Measurements from ENCODE around the gene FYN. TPM values are rescaled to one million over a fixed set of nuclear protein-coding genes. Genes with fewer than 3 reads are reported as not detected.

Gene FYN
- total and polyA plus RNA-seq, 2 of the 8 experiments (the other 6 are each of a cell fraction or from before 2014, with no cell fraction given): 46.8 to 97.2 TPM

GRCh38 chr6:111806561-111807497 lies 66.4 kb downstream of the FYN start:
- Histone ChIP-seq H3K27ac (ENCODE audit: low read depth, low read length) (no peak overlapping the region), H2BK15ac (ENCODE audit: low read length) (no peak overlapping the region), H3K4ac (replicated peaks; ENCODE audit: insufficient read length, low read depth, low read length) (no peak overlapping the region), H3K36me3 (ENCODE audit: control insufficient read depth in 2 of 4, insufficient read depth in 4 of 4, low read length in 3 of 4) (no peaks in the 10 kb centered on the region), H3K14ac (ENCODE audit: insufficient read length) (no peak overlapping the region), H3K4me2 (ENCODE audit: insufficient read depth in 1 of 2, low read depth in 2 of 2, low read length in 2 of 2) (no peak overlapping the region), H4K20me1 (replicated peaks in 1 of 2; ENCODE audit: control insufficient read depth in 1 of 2, insufficient read depth in 2 of 2, low read length in 2 of 2) (peaks cover 0 to 1% of the 10 kb centered on the region in 2 experiments), H3K23me2 (ENCODE audit: low read depth, low read length) (no peaks in the 10 kb centered on the region), H2BK20ac (ENCODE audit: low read length) (no peak overlapping the region), H4K91ac (replicated peaks; ENCODE audit: insufficient read length, low read length) (no peak overlapping the region), H4K5ac (ENCODE audit: insufficient read length, low read depth, low read length) (no peak overlapping the region), H3K56ac (replicated peaks; ENCODE audit: insufficient read length, low read depth, low read length) (no peak overlapping the region), H2BK12ac (ENCODE audit: low read depth, low read length) (no peak overlapping the region), H3K18ac (ENCODE audit: extremely low read depth, low read length) (no peak overlapping the region), H2AFZ (ENCODE audit: low read length) (no peak overlapping the region), H3K79me1 (ENCODE audit: low read depth, low read length) (no peaks in the 10 kb centered on the region; the same call in 1 of the 2 replicates), H3K79me2 (ENCODE audit: control insufficient read depth in 1 of 2, insufficient read depth in 2 of 2, low read length in 2 of 2) (0 out of 4 replicates have a peak, but pooled peaks cover 0 to 4% of the 10 kb centered on the region in 2 experiments), H4K8ac (ENCODE audit: extremely low read depth, insufficient read depth, low read length) (no peak overlapping the region), H3K4me3 (ENCODE audit: extremely low read depth in 1 of 4, insufficient read depth in 2 of 4, low read depth in 3 of 4, low read length in 4 of 4) (no peak overlapping the region), H3K9ac (replicated peaks in 1 of 4; ENCODE audit: extremely low read depth in 1 of 4, low read depth in 3 of 4, low read length in 3 of 4) (no peak overlapping the region; a peak in 1 of 7 replicates), H3K4me1 (replicated peaks in 1 of 4; ENCODE audit: control insufficient read depth in 3 of 4, insufficient read depth in 4 of 4, low read length in 3 of 4) (peaks cover 0 to 4% (median 1%) of the 10 kb centered on the region in 4 experiments; a peak in 2 of 7 replicates), H3K23ac (ENCODE audit: insufficient read length) (no peak overlapping the region), H2AK5ac (ENCODE audit: low read depth, low read length) (no peak overlapping the region), H2BK5ac (ENCODE audit: low read depth, low read length) (no peak overlapping the region), H2BK120ac (replicated peaks; ENCODE audit: low read depth, low read length) (no peak overlapping the region), H3K27me3 (replicated peaks in 1 of 4; ENCODE audit: control insufficient read depth in 3 of 4, extremely low read depth in 1 of 4, insufficient read depth in 3 of 4, low read length in 3 of 4) (no peaks in the 10 kb centered on the region), H3K9me3 (ENCODE audit: insufficient read depth in 2 of 2, low read depth in 1 of 2, low read length in 1 of 2) (no peaks in the 10 kb centered on the region)
- 91% methylated on average over 9 of the region's 9 CpGs; no CpG with 5 or more reads in 1 of the 2 experiments for WGBS, 2 experiments (ENCODE audit: extremely low coverage in 1 of 2, insufficient coverage in 1 of 2, insufficient read length in 1 of 2, insufficient replicate concordance in 2 of 2, low coverage in 1 of 2, low lambda C conversion rate in 2 of 2, missing lambda C conversion rate in 1 of 2)
- no peak for FAIRE-seq
- no peak for DNase-seq (ENCODE audit: low read depth in 1 of 2, low spot score in 2 of 2)
- POLR2A ChIA-PET (ENCODE audit: partially characterized antibody): interaction anchor here (1.1 to 1.3 kb wide), 2 partner anchors 28 to 67 kb away, joined by 4 to 5 read pairs; partner anchors contain the start of gene FYN
- CTCF ChIA-PET (ENCODE audit: partially characterized antibody): interaction anchor here (0.9 to 2.1 kb wide), 7 partner anchors 9 to 190 kb away, joined by 3 to 9 read pairs (median 5); no protein-coding TSS in a partner anchor
- TF ChIP-seq BACH1 (IDR thresholded peaks at IDR 0.05; ENCODE audit: low read length): no peak
- no peak for TF ChIP-seq RFX5 (IDR thresholded peaks at IDR 0.05; ENCODE audit: borderline replicate concordance, low read depth, low read length)
- no peak for TF ChIP-seq KDM5A (IDR thresholded peaks at IDR 0.05; ENCODE audit: low read length)
- no peak for TF ChIP-seq POLR2A (IDR thresholded peaks at IDR 0.05; ENCODE audit: control extremely low read depth in 1 of 2, low read depth in 2 of 2, low read length in 2 of 2)
- no peak for TF ChIP-seq RNF2 (IDR thresholded peaks at IDR 0.05; ENCODE audit: borderline replicate concordance, low read depth, low read length, missing control alignments, poor library complexity, severe bottlenecking)
- TF ChIP-seq TEAD4 (IDR thresholded peaks at IDR 0.05; ENCODE audit: low read depth, low read length): no peak
- no peak for TF ChIP-seq CTCF (IDR thresholded peaks at IDR 0.05; ENCODE audit: control extremely low read depth in 1 of 3, insufficient read depth in 1 of 3, low read depth in 1 of 3, low read length in 3 of 3)
- no peak for TF ChIP-seq TAF7 (optimal IDR thresholded peaks at IDR 0.05; ENCODE audit: borderline replicate concordance, low read depth, low read length)
